NAMALWA (cell line): ENCODE measurements around the gene PABPN1.

Source experiments
- DNase-seq: peaks from one replicate; pipeline ENCODE4 v3.0.0-alpha.2; 2015; ENCODE audit warnings: low spot score

PABPN1 gene

GRCh38 chr14:23326491-23327332, 5.5 kb downstream of the PABPN1 start:
- DNase-seq: no peak

DNA sequence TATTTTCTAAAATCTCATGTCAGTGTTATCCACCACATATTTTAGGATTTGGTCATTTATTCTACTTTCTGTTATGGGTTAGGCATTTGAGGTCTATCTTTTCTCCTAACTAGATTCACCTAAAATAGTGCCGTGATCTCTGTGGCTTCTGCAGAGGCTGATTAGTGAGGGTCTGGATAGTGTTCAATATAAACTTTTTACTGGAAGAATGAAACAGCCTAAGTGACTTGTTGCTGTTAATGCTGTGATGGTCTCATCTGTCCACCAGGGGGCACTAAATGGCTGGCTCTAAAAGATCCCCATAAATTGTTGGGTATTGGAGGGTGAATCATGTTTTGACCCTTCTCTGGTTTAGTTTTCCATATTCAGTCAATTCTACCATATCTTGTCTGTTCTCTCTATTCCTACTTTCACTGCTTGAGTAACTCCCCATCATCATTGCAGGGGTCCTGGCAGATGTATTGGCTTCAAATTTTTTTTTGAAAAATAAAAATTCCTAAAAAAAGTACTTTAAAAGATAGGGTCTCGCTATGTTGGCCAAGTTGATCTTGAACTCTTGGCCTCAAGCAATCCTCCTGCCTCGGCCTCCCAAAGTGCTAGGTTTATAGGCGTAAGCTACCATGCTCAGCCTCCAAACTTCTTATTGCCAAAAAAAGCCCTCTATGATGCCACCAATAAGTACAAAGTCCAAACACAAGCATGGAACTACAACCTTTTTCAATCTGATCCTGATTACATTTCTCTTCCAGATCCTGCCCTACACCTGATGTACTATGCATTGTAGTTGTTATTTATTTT, 6.9 kb downstream of the PABPN1 start:
- DNase-seq: peak; percentile 84

- no peak for DNase-seq
Measured at GRCh38 chr14:23335623-23336022, 14.4 kb downstream of the PABPN1 start.

GRCh38 chr14:23339506-23340268, 18.4 kb downstream of the PABPN1 start:
- no peak for DNase-seq

DNA sequence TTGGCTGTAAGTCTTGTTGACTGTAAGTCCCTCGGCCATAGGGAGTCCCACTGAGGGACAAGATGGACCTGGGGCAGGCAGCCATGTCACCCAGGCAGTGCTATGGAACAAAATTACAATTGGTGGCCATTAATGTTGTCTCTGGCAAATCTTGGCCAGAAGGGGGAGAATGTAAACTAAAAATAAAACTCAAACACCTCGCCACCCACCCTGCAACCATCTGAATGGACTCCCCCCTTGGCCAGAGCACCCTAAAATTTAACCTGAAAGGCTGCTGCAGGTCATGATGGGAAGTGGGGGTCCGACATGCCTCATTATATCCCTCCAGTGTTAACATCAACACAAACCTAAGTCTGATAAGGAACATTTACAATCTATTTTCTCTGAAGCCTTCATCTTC, 23.2 kb downstream of the PABPN1 start:
- DNase-seq: no peak

DNA sequence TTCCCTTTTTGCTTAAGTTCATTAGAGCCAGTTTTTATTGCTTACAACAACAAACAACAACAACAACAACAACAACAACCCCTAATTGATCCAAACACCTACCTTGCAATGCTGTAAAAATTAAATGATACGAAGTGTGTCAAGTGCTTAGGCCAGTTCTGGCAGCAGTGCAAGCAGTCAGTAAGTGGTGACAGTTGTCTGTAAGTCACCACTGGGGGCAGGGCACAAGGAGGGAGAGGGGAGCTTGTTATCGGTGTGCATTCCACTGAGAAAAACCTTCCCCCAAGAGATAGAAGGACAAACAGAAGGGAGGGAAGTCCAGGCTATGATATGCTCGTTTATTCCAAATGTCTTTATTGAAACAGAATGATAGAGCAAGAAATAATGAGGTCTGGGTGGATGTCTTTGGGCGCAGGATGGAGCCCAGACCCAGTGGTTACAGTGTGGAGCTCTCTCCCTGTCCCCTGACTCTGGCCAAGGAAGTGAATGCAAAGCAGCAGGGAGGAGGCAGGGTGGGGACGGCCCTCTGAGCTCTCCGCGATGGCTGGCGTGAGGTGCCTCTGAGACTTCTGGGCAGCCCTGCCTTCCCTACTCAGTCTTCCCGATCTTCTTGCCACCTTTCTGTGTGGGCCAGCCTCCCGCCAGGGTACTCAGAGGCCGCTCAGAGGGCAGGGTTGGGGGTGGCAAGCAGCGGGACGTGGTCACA, 24.9 kb downstream of the PABPN1 start:
- DNase-seq: no peak

DNA sequence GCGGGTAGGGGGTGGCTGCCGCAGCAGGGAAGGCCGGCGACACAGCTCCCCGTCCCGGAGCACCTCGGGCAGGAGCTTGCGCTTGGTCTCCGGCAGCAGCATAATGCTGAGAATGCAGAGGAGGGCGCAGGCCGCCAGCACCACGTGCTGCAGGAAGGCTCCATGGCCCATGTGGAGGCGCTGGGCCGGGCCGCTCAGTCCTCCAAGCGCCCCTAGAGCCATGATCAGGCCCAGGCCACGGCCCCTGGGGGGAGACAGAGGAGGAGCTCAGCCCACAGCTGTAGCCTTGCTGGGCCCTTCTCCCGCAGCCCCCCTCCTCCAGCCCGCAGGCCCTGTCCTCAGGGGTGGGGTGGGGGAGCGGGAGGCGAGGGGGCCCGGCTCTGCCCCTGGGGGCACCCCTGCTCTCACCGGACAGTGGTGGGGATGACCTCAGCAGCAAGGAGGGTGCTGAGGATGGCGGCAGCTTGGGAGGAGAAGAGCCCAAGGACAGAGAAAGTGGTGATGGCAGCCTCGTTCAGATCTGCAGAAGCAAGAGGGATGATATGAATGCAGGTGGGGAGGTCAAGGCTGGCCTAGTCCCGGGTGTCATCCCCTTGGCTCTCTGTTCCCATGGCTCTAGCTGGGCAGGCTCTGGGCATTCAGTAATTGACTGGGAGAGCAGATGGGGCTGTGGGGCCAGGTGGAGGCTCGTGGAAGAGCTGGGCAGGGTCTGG, 25.6 kb downstream of the PABPN1 start:
- DNase-seq: no peak

DNA sequence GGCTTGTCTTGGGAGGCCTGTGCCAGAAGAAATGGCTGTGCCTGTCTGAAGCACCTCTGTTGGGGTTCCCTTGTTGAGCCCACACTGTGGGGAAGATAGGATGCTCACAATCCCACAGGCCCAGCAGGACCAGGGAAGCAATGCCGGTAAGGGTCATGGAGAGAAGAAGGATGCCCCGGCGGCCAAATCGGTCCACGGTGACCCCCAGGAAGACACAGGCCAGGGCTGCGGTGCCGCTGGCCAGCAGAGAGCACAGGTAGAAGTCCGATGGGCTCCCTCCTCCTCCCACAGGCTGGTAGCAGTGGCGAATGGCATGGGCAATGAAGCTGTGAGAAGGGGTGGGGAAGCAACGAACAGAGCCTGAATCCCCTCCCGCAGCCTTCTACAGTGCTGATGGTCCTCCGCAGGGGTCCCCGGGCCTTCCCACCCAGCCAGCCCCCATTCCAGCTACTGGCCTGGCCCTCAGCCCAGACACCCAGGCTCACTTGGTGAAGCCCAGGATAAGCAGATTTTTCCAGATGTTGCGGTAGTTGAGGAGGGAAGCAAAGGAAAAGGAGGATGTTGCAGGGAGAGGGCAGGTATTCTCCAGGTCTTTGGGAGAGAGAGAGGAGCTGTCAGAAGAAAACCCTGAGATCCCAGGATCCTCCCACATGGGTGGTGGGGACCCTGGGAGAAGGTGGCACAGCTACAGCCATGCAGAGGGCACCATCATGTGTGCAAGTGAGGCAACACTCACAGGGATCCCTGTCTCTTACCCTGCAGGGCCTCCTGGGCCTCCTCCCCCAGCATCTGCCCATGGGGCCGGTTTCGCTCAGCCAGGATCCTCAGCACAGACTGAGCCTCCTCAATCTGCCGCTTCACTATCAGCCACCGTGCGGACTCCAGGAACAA, 26.4 kb downstream of the PABPN1 start:
- DNase-seq: no peak

GRCh38 chr14:23348297-23348655, 27.0 kb downstream of the PABPN1 start:
- no peak for DNase-seq

DNA sequence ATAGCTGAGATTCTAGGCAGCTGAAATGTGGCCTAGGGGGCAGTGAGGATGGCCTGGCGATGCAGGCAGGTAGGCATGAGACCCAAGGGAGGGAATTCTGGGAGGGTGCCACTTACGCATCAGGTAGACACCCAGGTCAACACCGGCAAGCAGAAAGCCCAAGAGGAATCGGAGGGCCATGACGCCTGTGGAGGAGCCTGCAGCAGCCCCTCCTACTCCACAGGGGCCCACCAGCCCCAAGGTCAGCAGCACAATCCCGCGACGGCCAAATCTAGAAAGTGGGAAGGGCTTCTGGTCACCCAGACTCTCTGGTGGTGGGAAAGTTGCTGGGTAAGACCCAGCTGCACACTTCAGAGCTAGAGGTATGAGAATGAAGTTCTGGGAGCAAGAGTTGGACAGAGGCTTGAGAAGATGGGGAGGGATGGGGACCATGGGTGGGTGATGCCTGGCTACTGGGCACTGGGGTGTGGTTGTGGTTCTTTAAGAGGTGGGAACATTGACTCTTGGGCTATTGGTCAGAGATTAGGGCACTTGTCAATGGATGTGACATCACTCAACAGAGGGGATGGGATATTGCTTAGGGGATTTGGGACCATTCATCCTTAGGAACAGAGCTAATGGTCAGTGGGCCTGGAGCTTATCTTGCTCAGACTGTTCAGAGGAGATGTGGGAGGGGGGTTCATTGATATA, 28.0 kb downstream of the PABPN1 start:
- DNase-seq: no peak

GRCh38 chr14:23351681-23352505, 30.6 kb downstream of the PABPN1 start:
- no peak for DNase-seq

DNA sequence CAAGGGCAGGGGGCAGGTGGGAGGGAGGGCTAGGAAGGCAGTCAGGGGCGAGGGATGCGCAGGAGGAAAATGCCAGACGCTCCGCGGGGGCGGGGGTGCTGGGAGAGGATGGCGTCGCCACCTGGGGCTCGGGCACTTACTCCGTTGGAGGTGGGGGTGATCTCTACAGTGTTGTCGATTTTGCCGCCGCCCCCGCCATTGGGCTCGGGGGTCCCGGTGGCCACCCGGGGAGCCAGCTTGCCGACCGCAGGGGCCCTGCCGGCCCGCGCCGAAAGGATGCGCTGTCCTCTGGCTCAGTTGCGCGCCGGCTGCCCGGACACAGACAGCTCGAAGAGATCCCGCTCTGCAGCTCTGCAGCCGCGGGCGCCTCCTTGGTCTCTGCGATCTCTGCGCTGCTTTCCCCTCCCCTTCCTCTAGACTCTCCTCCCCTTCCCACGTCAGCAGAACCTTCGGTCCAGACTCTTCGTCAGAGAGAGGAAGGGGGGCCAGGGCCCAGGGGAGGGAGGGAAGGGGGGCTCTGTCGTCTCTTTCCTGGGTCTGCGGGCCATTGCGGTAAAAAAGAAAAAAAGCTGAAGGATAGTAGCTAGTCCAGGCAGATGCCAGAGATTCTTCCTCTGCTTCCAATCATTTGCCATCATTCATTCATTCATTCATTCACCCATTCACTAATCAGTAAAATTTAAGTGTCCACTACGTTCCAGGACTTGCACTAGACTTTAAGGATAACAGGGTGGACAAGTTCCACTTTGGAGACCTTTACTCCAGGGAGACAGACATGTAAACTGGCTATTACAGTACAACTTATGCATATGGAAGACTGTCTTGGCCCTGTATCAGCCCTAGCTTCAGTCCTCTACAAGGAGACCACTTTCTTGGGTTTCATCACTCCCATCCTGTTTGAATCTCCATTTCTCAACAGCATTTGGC, 31.5 kb downstream of the PABPN1 start, which contains the start of gene SLC22A17:
Gene SLC22A17 (minus strand): TSS at position 382 of the 927 bp plus-strand sequence.
- no peak for DNase-seq

- no peak for DNase-seq
Measured at GRCh38 chr14:23353433-23353780, 32.1 kb downstream of the PABPN1 start.

GRCh38 chr14:23354990-23355389, 33.7 kb downstream of the PABPN1 start:
- no peak for DNase-seq

GRCh38 chr14:23355871-23356435, 34.7 kb downstream of the PABPN1 start:
- no peak for DNase-seq

DNA sequence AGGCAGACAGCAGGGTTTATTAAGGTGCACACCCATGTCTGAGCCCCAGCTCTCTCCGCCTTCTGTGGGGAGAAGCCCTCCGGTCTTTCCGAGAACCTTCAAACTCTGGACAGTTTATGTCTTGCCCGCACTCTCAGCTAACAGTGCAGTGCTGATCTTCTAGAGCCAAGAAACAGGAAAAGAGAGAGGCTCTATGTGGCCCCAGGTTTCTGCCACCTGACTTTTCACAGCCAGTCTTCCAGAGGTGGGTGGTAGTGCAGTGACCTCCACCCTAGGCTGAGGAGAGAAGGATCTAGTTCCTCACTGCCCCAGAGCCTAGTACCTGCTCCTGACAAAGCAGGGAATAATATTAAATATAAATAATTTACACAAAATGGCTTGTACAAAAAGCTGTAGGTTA, 35.4 kb downstream of the PABPN1 start:
- DNase-seq: no peak

DNA sequence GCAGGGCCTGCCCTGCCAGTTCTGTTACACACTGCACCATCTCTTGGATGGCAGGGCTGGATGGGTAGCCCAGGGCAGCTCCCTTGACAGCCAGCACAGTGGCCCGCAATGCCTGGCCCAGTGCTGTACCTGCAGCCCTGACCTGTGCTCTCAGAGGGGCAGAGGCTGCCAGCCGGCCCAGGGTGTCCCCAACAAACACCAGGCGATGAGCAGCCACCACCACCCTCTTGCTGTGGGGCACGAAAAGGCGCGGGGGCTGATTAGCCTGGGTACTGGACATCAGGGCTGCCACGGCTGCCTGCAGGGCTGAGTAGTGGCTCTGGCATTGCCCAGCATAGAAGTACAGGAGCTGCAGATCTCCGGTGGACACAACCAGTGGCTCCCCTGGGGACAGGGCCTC, 36.0 kb downstream of the PABPN1 start:
- DNase-seq: no peak
